HUDEP-2 (cell line): ENCODE results near the gene PIK3R5.
"Not testable (repeated sequence)": the region's sequence is repeated elsewhere in the genome, so short reads cannot be mapped to it uniquely, and the experiment has no call there.

ENCODE experiments used
- DNase-seq, 76 experiments: peaks; one replicate each; lab custom pipeline; 2025; ENCODE audit not compliant: unreplicated experiment in 76 of 76; lab: John Stamatoyannopoulos, UW

PIK3R5 gene

DNA sequence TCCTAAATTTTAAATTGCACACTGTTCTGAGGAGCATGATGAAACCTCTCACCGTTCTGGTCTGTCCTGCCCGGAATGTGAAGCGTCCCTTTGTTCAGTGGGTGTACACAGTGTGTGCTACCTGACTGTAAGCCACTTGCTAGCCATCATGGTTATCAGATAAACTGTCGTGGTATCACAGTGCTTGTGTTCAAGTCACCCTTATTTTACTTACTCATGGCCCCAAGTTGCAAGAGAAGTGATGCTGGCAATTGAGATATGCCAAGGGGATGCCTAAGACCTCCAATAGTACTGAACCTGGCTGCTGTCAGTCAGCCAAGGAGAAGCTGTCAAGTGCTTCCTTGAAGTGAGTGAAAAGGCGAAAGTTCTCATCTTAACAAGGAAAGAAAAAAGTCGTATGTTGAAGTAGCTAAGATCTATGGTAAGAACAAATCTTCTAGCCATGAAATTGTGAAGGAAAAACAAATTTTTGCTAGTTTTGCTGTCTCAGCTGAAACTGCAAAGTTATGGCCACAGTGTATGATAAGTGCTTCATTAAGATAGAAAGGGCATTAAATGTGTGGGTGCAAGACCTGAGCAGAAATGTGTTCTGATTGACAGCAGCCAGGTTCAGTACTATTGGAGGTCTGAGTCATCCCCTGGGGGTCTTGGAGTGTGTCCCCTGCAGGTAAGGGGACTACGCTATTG lies 103.9 kb downstream of the PIK3R5 start:
- DNase-seq, result no peak

DNA sequence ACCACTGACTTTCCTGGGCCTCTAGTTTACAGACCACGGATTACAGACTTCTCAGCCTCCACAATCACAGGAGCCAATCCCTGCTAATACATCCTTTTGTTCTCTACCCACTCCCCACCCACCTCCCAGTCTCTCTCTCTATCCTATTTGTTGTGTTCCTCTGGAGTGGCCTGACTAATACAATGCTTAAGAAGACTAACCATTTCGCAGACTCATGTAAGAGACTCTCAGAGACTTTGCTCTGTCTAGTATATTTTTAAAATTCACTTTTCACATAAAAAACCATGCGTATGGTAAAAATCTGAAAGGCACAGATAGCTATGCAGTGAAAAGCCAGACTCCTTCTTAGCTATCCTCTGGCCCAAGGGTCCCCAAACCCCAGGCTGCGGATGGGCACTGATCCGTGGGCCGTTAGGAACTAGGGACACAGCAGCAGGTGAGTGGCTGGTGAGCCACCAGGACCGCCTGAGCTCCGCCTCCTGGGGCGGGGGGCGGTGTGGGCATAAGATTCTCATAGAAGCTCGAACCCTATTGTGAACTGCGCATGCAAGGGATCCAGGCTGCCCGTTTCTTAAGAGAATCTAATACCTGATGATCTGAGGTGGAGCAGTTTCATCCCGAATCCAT lies 105.6 kb downstream of the PIK3R5 start:
- no peak for DNase-seq

DNA sequence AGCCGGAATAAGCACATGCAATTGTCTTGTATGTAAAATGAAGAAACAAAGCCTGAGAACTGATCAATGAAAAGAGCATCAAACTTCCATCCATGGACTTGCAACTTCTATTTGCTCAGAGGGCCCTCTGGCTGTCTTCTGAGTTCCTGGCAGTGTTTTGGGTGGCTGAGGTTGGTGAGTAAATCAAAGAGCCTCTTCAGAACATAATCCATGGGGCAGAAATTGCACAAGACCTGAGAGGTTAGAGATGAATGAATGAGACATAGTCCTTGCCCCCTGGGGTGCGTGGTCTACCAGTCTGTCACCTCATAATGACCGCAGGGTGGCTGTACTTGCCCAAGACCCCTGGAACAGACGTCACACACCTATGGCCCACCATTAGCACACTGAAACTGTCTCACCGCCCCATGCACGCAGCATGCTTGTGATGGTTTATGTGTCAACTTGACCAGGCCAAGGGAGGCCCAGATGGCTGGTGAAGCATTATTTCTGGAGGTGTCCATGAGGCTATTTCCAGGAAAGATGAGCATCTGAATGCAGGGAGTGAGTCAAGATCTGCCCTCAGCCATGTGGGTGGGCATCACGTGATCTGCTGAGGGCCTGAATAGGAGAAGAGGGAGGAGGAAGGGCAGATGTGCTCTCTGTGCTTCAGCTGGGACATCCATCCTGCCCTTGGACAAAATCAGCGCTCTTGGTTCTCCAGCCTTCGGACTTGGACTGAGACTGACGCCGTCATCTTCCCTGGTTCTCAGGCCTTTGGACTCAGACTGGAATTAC lies 106.3 kb downstream of the PIK3R5 start:
- peak in 11 of 76 experiments; percentile 2 to 31 (median 8) for DNase-seq

DNA sequence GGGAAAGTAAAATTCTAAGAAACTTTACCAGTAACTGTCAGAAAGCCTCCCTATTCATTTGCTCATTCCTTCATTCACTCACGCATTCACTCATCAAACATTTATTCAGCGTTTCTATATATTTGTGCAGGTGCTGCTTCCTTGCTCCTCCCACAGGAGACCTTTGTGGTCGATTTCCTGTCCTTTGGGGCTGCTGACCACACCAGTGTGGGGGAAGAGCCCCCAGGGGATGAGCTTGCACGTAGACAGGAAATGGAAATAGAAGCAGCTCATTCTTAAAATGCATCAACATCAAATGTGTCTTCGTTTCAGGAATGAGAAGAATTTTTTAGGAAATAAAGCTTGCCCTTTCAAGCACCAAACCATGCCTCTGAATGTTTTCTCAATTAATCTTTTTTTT lies 107.6 kb downstream of the PIK3R5 start:
- no peak for DNase-seq

DNA sequence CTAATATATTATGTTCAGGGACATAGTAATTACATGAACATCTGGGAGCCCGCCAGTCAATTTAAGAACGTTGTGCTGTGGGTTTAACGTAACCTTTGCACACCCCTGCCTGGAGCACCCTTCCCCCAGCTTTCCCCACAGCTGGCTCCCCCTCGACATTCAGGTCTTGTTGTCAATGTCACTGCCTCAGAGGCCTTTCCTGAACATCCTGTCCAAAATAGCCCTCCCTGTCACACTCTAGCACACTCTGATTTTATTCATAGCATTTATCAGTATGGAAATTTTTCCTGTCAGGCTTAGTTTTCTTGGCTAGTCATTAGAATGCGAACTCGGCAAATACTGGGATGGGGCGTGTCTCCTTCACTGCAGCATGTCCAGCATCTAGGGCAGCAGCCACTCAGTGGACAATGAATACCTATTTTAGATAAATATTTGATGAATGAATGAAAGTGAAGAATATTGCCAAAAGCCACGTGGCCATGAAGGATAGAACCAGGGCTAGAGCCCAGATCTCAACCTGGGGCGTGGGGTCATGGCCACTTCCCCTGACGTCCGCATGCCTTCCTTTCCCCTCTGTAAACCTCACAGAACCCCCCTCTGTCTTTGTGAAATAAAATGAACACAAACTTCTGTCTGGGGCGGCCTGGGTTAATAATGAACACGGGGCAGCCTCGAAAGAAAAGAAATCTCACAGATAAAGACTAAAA lies 108.5 kb downstream of the PIK3R5 start:
- DNase-seq, result no peak

DNA sequence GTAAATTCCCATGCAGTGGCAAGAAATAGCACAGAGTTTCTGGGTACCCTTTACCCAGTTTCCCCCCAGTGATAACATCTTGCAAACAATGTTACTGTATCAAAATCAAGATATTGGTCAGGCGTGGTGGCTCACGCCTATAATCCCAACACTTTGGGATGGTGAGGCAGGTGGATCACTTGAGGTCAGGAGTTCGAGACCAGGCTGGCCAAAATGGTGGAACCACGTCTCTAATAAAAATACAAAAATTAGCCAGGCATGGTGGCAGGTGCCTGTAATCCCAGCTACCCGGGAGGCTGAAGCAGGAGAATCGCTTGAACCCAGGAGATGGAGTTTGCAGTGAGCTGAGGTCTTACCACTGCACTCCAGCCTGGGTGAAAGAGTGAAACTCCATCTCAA lies 109.3 kb downstream of the PIK3R5 start:
- DNase-seq, result not testable (repeated sequence)

DNA sequence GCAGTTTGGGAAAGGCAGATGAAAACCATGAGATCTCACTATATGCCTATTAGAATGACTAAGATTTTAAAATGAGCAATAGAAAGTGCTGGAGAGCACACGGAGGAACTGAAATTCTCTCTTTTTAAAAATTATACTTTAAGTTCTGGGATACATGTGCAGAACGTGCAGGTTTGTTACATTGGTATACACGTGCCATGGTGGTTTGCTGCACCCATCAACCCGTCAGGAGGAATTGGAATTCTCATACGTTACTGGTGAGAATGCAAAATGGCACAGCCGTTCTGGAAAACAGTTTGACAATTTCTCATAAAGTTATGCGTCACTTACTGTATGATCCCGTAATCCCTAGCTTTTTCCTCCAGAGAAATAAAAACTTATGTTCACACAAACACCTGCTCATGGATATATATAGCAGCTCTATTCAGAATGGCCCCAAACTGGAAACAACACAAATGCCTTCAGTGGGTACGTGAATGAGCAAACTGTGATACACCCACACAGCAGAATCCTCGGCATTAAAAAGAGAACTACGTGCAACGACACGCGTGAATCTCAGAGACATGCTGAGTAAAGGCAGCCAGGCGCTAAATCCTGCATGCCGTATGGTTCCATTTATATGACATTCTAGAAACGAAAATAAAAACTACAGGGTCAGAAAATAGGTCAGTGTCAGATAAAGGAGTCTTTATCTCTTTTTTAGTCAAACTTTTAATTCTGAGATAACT lies 109.9 kb downstream of the PIK3R5 start:
- no peak for DNase-seq

DNA sequence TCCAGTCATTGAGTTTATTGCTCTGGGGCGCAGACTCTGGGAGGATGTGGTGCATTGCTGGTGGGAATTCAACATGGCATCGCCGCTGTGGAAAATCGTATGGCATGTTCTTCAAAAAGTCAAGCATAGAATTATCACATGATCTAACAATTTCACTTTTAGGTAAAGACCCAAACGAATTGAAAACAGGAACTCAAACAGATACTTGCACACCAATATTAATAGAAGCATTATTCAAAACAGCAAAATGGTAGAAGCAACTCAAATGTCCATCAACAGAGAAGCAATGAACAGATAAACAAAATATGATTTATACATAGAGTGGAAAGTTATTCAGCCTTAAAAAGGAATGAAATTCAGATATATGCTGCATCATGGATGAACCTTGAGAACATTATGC lies 113.9 kb downstream of the PIK3R5 start:
- no peak for DNase-seq

DNA sequence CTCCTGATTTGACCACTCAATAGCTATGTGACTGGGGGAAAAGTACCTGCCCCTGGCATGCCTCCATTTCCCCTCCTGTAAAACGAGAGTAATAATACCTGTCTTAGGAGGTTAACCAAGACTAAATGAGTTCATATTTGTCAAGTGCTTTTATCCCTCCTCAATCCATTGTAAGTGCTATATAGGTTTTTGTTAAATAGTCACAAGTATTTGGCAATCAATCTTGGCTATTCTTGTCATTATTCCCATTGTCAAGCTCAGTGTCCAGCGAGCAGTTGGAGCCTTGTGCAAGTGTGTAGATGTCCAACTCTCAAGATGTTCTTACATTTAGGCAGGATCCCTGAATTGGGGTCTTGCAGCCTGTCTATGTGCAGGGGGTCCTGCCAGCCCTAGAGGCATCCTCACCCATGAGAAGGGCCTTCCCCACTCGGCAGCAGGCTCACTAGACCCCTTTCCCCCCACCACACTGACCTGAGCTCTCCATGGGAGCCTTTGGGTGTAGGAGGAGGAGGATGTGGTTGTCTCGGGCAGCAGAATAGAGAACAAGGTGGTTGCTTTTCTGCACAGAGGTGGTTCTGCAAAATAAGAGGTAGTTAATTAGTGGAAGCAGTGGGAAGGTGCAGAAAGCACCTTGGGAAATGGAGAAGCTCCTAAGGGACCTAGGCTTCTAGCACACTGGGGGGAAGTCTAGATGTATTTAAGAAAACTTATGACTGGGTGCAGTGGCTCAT lies 116.0 kb downstream of the PIK3R5 start:
- no peak for DNase-seq

DNA sequence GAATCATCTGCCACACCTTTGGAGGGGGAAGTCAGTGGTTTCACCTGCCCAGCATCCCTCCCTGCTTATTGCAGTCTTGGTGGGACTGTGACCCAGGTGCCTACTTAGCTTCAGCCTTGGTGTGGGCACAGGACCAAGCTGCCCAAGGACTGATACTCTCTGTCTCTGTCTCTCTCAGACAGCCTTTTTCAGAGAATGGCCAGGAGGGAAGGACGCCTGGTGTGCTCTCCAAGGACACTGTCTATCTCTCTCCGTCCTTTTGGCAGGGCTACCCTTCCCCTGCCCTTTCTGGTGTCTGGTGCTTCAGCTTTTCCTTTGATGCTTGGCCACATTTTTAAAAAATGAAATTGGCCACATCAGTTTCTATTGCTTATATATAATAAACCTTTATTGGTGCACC lies 117.6 kb downstream of the PIK3R5 start:
- no peak for DNase-seq

DNA sequence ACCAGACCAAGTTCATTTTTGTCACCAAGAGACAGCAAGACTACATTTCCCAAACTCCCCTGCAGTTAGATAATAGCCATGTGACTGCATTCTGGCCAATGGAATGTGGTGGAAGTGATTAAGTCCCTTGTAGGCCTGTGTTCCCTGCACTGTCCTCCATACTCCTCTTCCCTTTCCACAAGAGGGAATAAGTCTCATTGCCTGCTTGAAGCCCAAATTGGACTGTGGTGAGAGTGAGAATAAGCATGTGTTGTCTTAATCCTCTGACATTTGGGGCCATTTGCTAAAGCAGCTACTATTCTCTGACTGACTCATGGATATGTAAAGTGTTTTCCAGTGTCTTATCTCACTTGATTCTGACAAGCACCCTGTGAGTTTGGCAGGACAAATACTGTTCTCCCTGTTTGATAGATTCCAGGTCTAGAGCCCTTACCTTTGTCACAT lies 118.7 kb downstream of the PIK3R5 start:
- peak in 3 of 76 experiments; percentile 19 to 23 (median 21) for DNase-seq

DNA sequence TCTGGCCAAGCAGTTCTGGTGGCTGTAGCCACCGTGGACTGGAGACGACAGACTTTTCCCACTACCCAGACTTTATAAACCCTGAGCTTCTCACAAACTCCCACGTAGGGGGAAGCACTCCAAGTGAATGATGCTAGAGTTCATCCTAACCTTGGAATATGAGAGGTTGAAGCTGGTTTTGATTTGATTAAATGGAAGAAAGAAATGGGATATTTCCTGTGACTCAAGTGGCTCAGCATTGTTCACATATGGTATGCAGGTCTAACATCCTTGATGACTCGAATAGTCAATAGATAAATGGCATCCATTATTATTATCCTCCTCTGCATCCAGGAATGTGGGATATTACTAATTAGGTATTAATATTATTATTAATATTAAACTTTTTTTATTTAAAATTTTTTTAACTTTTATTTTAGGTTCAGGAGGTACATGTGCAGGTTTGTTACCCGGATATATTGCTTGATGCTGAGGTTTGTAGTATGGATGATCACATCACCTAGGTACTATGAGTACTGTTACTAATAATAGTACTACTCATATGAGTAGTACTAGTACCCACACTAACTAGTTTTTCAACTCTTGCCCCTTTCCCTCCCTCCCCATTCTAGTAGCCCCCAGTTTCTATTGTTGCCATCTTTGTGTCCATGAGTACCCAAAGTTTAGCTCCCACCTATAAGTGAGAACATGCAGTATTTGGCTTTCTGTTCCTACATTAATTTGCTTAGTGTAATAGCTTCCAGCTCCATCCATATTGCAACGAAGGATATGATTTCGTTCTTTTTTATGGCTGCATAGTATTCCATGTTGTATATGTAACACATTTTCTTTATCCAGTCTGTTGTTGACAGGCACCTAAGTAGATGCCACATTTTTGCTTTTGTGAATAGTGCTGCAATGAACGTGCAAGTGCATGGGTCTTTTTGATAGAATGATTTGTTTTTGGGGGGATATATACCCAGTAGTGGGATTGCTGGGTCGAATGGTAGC lies 121.0 kb downstream of the PIK3R5 start:
- DNase-seq, result no peak

DNA sequence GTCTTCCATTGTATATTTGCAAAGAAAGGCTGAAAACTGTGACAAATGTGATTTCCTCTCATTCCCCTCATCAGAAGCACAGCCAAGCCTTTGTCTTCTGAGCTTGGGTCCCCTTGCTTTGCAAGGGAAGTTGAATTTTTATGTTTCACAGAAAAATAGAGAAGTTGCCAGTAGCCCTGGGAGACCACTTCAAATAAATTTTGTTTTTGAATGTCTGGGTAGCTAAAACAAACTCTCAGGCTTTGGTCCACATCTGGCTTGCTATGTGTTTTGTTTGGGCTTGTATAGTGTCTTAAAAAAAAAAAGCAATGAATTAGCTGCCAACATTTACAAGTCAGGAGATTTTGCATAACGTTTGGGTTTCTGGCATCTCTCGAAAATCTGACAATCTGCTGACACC lies 122.2 kb downstream of the PIK3R5 start:
- no peak for DNase-seq

DNA sequence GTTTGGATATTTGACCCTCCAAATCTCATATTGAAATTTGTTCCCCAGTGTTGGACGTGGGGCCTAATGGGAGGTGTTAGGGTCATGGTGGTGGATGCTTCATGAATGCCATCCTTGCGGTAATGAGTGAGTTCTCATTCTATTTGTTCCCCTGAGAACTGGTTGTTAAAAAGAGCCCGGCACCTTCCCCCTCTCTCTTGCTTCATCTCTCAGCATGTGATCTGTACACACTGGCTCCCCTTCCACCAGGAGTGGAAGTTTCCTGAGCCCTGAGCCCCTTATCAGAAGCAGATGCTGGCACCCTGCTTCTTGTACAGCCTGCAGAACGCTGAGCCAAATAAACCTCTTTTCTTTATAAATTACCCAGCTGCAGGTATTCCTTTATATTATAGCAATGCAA lies 123.7 kb downstream of the PIK3R5 start:
- DNase-seq, result no peak

DNA sequence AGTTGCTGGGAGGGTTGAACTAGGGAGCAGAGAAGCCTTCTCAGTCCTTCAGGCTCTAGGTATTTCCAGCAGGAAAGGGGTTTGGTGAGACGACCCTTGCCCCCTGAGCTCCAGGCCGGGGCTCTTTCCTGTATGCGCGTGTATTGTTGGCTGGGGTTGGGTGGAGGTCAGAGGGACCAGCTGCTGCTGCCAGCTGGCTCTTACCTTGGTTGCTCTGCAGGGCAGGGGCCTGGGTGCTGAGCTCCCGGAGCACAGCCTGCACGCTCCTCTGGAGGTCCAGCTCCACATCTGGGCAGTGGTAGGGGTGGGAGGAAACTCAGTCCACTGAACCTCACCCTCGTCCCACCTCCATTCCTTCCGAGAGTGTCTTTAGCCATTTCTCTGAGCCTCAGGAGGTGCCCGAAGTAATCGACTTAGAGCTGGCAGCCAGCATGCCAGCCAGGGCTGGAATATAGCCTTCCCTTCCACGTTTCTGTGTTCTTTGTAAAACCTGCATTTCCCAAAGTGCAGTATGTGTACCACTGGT lies 126.0 kb downstream of the PIK3R5 start:
- DNase-seq, result no peak

DNA sequence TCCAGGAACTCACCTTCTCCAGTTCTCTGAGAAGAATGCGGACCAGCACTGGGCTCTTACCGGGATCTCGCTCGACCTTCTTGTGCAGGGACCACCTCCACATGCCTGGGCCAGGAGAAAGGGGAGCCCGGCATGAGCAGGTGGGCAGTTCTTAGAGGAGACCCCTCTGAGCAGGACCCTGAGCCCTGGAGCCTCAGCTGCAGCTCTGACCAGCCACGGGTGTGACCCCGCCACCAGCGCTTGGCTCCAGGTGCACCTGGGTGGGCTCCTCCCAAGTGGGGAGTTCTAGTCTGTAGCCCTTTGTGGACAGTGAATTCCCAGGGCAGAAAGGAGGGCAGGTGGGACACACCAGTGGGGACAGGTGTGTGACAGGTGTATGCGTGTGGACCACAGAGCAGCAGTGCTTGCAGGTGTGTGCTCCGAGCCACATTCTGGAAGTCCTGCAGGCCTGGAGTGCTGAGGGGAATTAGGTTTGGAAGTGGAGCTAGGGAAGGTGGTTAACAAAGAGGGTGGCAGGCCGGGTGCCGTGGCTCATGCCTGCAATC lies 126.9 kb downstream of the PIK3R5 start:
- DNase-seq, result no peak

DNA sequence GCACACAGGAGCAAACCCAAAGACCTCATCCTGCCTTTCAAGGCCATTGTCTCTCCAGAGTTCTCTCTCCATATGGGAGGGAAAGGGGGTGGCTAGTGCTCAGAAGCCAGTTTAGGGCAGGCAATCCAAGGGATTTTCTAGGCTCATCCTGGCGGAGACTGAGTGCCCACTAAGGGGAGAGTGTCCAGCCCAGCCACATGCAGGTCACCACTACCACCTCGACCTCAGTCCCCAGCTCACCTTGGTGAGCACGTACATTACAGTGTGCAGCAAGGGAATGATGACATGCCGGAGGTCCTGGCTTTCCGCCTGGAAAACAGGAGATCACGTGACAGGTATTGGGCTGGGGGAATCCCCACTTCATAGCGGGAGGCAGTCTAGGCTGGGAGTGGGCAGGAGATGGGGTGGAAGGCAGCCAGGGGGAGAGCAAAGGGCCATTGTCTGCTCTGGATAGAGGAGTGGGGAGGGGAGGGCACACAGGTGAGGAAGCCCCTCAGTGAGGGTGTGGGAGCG lies 127.9 kb downstream of the PIK3R5 start:
- DNase-seq, result no peak
